HepG2 (cell line): ENCODE results near the gene FCGR3A. TPM values are rescaled to one million over a fixed set of nuclear protein-coding genes. Genes with fewer than 3 reads are reported as not detected.
"Not testable (repeated sequence)": the region's sequence is repeated elsewhere in the genome, so short reads cannot be mapped to it uniquely, and the experiment has no call there.

Experiments
- ATAC-seq: fragments of 200-7000 bp; cut with Tn5 transposase; 3 replicates; pipeline ENCODE4 v1.9.1; 2020; ENCODE audit warnings: mild to moderate bottlenecking, moderate library complexity
- BruUV-seq: library from RNA; stranded (reverse); fragments of 400-500 nt; replicated peaks from 2 replicates; lab custom pipeline; 2021; lab: Mats Ljungman, UMichigan
- CTCF ChIA-PET: fragments of 300-600 bp; formaldehyde crosslinking; extraction: SDS; loops from one replicate; lab custom pipeline; 2021; ENCODE audit warnings: low total read pairs, inconsistent platforms, low intra/inter-chr PET ratio; lab: Yijun Ruan, JAX
- POLR2A ChIA-PET: fragments of 350-600 bp; sonication (Branson Sonifier 250); formaldehyde crosslinking; loops from one replicate; lab custom pipeline; 2020; ENCODE audit warnings: antibody characterized with exemption, inconsistent platforms; lab: Yijun Ruan, JAX
- DNase-seq: peaks from one replicate; pipeline ENCODE4 v3.0.0-alpha.2; 2015; ENCODE audit warnings: low spot score
- FAIRE-seq: peaks from 3 replicates; lab custom pipeline; 2011; peaks lifted over from hg19 to GRCh38; lab: Jason Lieb, UNC
- H2AFZ ChIP-seq: one replicate; pipeline ENCODE4 v1.6.1; 2011; ENCODE audit warnings: low read length, inconsistent platforms
- H3K27ac ChIP-seq: fragments of 300-600 bp; 3 replicates; pipeline ENCODE4 v1.8.0; 2011; ENCODE audit warnings: mixed run types, mild to moderate bottlenecking, mixed read lengths, low read length, inconsistent platforms; ENCODE audit not compliant: insufficient read depth; ENCODE audit errors: extremely low read length
- H3K27me3 ChIP-seq, 2 experiments: fragments of 200-600 bp in 1 of 2; 2 replicates in 1 of 2; 3 replicates in 1 of 2; pipeline versions ENCODE4 v1.6.0 to v1.8.0; 2011; ENCODE audit warnings: low read length in 2 of 2, mild to moderate bottlenecking in 2 of 2, moderate library complexity in 2 of 2, inconsistent platforms in 1 of 2; ENCODE audit not compliant: insufficient read depth in 2 of 2, control insufficient read depth in 1 of 2
- H3K36me3 ChIP-seq, 2 experiments: fragments of 200-600 bp in 1 of 2; replicated peaks in 1 of 2; 2 replicates in 1 of 2; 3 replicates in 1 of 2; pipeline versions ENCODE4 v1.5.1 to v1.8.0; 2011; ENCODE audit warnings: low read length in 2 of 2, inconsistent platforms in 1 of 2; ENCODE audit not compliant: insufficient read depth in 2 of 2, control insufficient read depth in 1 of 2
- H3K4me1 ChIP-seq: 2 replicates; pipeline ENCODE4 v1.5.1; 2012; ENCODE audit warnings: low read length, inconsistent platforms; ENCODE audit not compliant: insufficient read depth
- H3K4me2 ChIP-seq: 2 replicates; pipeline ENCODE4 v1.6.0; 2011; ENCODE audit warnings: low read depth, low read length, inconsistent platforms
- H3K4me3 ChIP-seq, 3 experiments: fragments of 200-600 bp in 1 of 3; sonication (generic), shearing (Covaris generic) in 1 of 3; replicated peaks in 1 of 3; 2 replicates each; pipeline ENCODE4 v1.5.1; 2011 to 2016; ENCODE audit warnings: low read length in 3 of 3, inconsistent platforms in 2 of 3, low read depth in 2 of 3, mild to moderate bottlenecking in 2 of 3, control low read depth in 1 of 3, mixed read lengths in 1 of 3; ENCODE audit not compliant: insufficient read depth in 1 of 3
- H3K79me2 ChIP-seq: one replicate; pipeline ENCODE4 v1.6.1; 2011; ENCODE audit warnings: low read length, inconsistent platforms; ENCODE audit not compliant: insufficient read depth
- H3K9ac ChIP-seq: 2 replicates; pipeline ENCODE4 v1.6.0; 2011; ENCODE audit warnings: mild to moderate bottlenecking, low read depth, low read length, inconsistent platforms; ENCODE audit not compliant: insufficient read depth
- H3K9me3 ChIP-seq: 2 replicates; pipeline ENCODE4 v1.5.1; 2012; ENCODE audit warnings: mild to moderate bottlenecking, low read length
- H4K20me1 ChIP-seq: 2 replicates; pipeline ENCODE4 v1.6.0; 2011; ENCODE audit warnings: inconsistent platforms, mild to moderate bottlenecking, low read length, moderate library complexity; ENCODE audit not compliant: insufficient read depth
- WGBS: methylation state at CpG from one replicate; pipeline ENCODE4 v1.1.6; 2017; ENCODE audit warnings: low lambda C conversion rate; 5-methylcytosine and 5-hydroxymethylcytosine counted together
- in situ Hi-C: cut with HindIII; loops from 2 replicates; pipeline ENCODE4 v1.10.0; 2017; ENCODE audit warnings: low pct_unique_long_range_greater_than_20kb; ENCODE audit not compliant: extremely low pct_ligation_motif_present
- intact Hi-C: fragments of 100-400 bp; cut with micrococcal nuclease; formaldehyde crosslinking; loops from one replicate; pipeline ENCODE4 v1.10.0; 2022; ENCODE audit not compliant: unreplicated experiment
- polyA plus RNA-seq, 8 experiments: library from polyadenylated mRNA; depleted of rRNA in 3 of 8; stranded (reverse) in 7 of 8; unstranded in 1 of 8; fragments of >200 nt; fragmentation: Illumina TruSeq in 4 of 8; extraction: Trizol in 4 of 8; gene quantifications; 2 replicates each; pipeline versions ENCODE4 v1.2.1 to v1.2.3, GENCODE V29; 2011 to 2016; ENCODE audit warnings: low read depth in 4 of 8, missing spikeins in 1 of 8, mixed read lengths in 1 of 8; ENCODE audit not compliant: insufficient read depth in 1 of 8
- total RNA-seq, 5 experiments: library from RNA; depleted of rRNA; stranded (reverse); fragments of >200 nt; fragmentation: Illumina TruSeq; extraction: Trizol; gene quantifications; 2 replicates each; pipeline ENCODE4 v1.2.3, GENCODE V29; 2016; ENCODE audit warnings: low read depth in 1 of 5

Gene FCGR3A
- total and polyA plus RNA-seq, 2 of the 13 experiments (the other 11 are each of a cell fraction or from before 2014, with no cell fraction given): not detected

DNA sequence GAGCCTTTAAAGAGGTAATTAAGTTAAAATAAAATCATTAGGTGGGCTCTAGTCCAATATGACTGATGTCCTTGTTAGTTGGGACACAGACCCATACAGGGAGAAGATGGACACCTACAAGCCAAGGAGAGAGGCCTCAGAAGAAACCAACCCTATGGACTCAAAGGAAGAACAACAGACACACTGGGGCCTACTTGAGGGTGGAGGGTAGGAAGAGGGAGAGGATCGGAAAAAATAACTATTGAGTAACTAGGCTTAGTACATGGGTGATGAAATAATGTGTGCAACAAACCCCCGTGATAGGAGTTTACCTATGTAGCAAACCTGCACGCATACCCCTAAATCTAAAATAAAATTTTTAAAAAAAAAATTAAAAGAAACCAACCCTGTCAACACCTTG is 4.7 kb upstream of the FCGR3A start:
- H3K9ac ChIP-seq, POLR2A ChIA-PET, BruUV-seq, intact Hi-C loops, H3K4me1 ChIP-seq, H3K27ac ChIP-seq, H3K4me3 ChIP-seq, H3K27me3 ChIP-seq, H3K36me3 ChIP-seq, ATAC-seq, H3K4me2 ChIP-seq, CTCF ChIA-PET, in situ Hi-C loops, DNase-seq, FAIRE-seq, H4K20me1 ChIP-seq, H3K9me3 ChIP-seq, H2AFZ ChIP-seq, H3K79me2 ChIP-seq: not testable (repeated sequence)
- WGBS: 37% methylated on average over 3 of the region's 3 CpGs

- FAIRE-seq, H2AFZ ChIP-seq, intact Hi-C loops, in situ Hi-C loops, H3K27me3 ChIP-seq, H3K9me3 ChIP-seq, POLR2A ChIA-PET, H3K9ac ChIP-seq, H3K27ac ChIP-seq, H3K4me3 ChIP-seq, H3K79me2 ChIP-seq, H3K4me1 ChIP-seq, CTCF ChIA-PET, DNase-seq, H3K36me3 ChIP-seq, ATAC-seq, BruUV-seq, H3K4me2 ChIP-seq, H4K20me1 ChIP-seq: not testable (repeated sequence)
- 33% methylated on average over 2 of the region's 2 CpGs for WGBS
These were observed 4.0 kb upstream of the FCGR3A start for GRCh38 chr1:161553631-161554030.

GRCh38 chr1:161550942-161551341 is 1.3 kb upstream of the FCGR3A start:
- DNase-seq, H3K4me1 ChIP-seq, POLR2A ChIA-PET, H3K36me3 ChIP-seq, BruUV-seq, H3K79me2 ChIP-seq, H3K4me2 ChIP-seq, H3K27me3 ChIP-seq, intact Hi-C loops, H3K4me3 ChIP-seq, in situ Hi-C loops, H2AFZ ChIP-seq, FAIRE-seq, H3K27ac ChIP-seq, ATAC-seq, H4K20me1 ChIP-seq, H3K9ac ChIP-seq, H3K9me3 ChIP-seq, CTCF ChIA-PET: not testable (repeated sequence)
- 28% methylated on average over 5 of the region's 5 CpGs for WGBS

DNA sequence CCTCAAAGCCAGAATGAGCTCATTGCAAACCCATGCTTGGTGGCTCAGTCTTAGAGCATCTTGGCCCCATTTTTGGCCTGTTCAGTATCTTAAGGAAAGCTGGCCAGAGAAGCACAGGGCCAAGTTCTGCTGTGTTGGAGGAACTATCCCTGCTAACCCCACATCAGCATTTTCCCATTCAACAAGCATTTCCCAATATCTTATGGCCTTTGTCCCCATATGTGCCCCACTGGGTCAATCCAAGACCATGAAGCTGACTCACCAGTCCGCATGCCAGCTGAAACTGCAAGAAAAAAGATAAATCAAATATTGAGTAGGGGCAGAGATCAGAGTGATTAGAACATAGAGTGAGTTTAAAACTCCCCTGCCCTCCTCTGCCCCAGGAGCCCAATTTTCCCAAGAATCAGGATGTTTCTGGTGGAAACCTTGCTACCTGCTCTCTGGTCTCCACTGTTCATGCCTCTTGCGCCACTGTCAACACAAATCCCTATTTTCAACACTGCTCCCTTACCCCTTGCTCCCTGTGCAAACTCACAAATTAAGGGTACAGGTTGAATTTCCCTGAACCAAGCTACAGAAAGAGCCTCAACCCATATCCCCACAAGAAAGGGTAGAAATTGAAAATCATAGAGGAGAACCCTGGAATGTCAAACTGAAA is 740 bp downstream of the FCGR3A start:
- H3K27me3 ChIP-seq, H3K9ac ChIP-seq, CTCF ChIA-PET, FAIRE-seq, H3K4me1 ChIP-seq, BruUV-seq, intact Hi-C loops, H3K79me2 ChIP-seq, H3K27ac ChIP-seq, H2AFZ ChIP-seq, H3K9me3 ChIP-seq, H3K4me3 ChIP-seq, H4K20me1 ChIP-seq, POLR2A ChIA-PET, DNase-seq, in situ Hi-C loops, H3K4me2 ChIP-seq, ATAC-seq, H3K36me3 ChIP-seq: not testable (repeated sequence)
- 0% methylated on average over 1 of the region's 2 CpGs for WGBS
